Right atrium auricular region (tissue), 2 donors: ENCODE data around the gene ERI2. TPM values are rescaled to one million over a fixed set of nuclear protein-coding genes. Genes with fewer than 3 reads are reported as not detected.

Source experiments
- DNase-seq: peaks from one replicate; pipeline ENCODE4 v3.0.0-alpha.2; 2019; ENCODE audit warnings: low spot score
- H3K27ac ChIP-seq, 2 donors: fragments of 200-600 bp; sonication (generic); 1 replicate in 1 of 2; 2 replicates in 1 of 2; pipeline ENCODE4 v1.5.1; 2016 to 2019
- H3K27me3 ChIP-seq, 2 donors: fragments of 200-600 bp; sonication (generic); one replicate each; pipeline versions ENCODE4 v1.5.1 to v1.6.0; 2017 to 2019
- H3K36me3 ChIP-seq: fragments of 200-600 bp; sonication (generic); one replicate; pipeline ENCODE4 v1.5.1; 2016
- H3K4me1 ChIP-seq, 2 donors: fragments of 200-600 bp; sonication (generic); one replicate each; pipeline versions ENCODE4 v1.5.1 to v1.6.0; 2017 to 2019
- H3K4me3 ChIP-seq, 2 donors: fragments of 200-600 bp; sonication (generic); 1 replicate in 1 of 2; 2 replicates in 1 of 2; pipeline ENCODE4 v1.5.1; 2017 to 2019; ENCODE audit warnings: mild to moderate bottlenecking in 1 of 2, moderate library complexity in 1 of 2
- H3K9me3 ChIP-seq, 2 donors: fragments of 200-600 bp; sonication (generic); one replicate each; pipeline ENCODE4 v1.5.1; 2019
- CTCF ChIP-seq, 2 donors: fragments of 200-600 bp; sonication (generic); IDR thresholded peaks; one replicate each; pipeline ENCODE4 v1.5.1; 2019; ENCODE audit warnings: antibody characterized with exemption in 2 of 2
- total RNA-seq, 2 donors: library from RNA; depleted of rRNA; stranded (reverse); fragments of >200 nt; gene quantifications; one replicate each; pipeline ENCODE4 v1.1.0, GENCODE V29; 2016

Gene ERI2
- total RNA-seq, 2 donors from 2014 or later = 4.9 to 8.0 TPM

DNA sequence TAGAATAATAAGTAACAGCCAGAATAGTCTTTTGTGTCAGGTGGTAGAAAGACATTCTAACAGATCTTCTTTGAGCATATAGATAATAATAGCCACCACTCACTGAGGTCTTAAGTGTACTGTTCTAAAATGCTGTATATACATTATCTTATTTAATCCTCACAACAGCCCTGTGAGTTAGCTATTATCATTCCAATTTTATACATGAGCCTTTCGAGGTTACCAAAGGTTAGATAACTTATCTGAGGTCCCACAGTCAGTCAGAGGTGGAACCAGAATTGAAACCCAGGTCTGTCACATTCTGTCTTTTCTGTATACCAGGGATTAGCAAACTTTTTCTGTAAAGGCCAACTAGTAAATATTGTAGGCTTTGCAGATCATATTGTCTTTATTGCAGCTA lies 23.3 kb upstream of the ERI2 start:
- no peak for TF ChIP-seq CTCF (IDR thresholded peaks at IDR 0.05)
- no peak overlapping the region for H3K27ac ChIP-seq
- H3K4me1 ChIP-seq = peaks cover 0 to 7% of the 10 kb centered on the region in 2 donors
- no peak for DNase-seq
- no peak overlapping the region for H3K4me3 ChIP-seq
- H3K36me3 ChIP-seq = no peaks in the 10 kb centered on the region
- no peaks in the 10 kb centered on the region for H3K27me3 ChIP-seq
- H3K9me3 ChIP-seq = no peaks in the 10 kb centered on the region

GRCh38 chr16:20826039-20826566 lies 19.8 kb upstream of the ERI2 start:
- H3K9me3 ChIP-seq = no peaks in the 10 kb centered on the region
- H3K27me3 ChIP-seq = no peaks in the 10 kb centered on the region
- DNase-seq = no peak
- no peak for TF ChIP-seq CTCF (IDR thresholded peaks at IDR 0.05)
- H3K4me1 ChIP-seq = peaks cover 0 to 7% of the 10 kb centered on the region in 2 donors
- H3K27ac ChIP-seq = no peak overlapping the region
- H3K36me3 ChIP-seq = no peaks in the 10 kb centered on the region
- H3K4me3 ChIP-seq = no peak overlapping the region

DNA sequence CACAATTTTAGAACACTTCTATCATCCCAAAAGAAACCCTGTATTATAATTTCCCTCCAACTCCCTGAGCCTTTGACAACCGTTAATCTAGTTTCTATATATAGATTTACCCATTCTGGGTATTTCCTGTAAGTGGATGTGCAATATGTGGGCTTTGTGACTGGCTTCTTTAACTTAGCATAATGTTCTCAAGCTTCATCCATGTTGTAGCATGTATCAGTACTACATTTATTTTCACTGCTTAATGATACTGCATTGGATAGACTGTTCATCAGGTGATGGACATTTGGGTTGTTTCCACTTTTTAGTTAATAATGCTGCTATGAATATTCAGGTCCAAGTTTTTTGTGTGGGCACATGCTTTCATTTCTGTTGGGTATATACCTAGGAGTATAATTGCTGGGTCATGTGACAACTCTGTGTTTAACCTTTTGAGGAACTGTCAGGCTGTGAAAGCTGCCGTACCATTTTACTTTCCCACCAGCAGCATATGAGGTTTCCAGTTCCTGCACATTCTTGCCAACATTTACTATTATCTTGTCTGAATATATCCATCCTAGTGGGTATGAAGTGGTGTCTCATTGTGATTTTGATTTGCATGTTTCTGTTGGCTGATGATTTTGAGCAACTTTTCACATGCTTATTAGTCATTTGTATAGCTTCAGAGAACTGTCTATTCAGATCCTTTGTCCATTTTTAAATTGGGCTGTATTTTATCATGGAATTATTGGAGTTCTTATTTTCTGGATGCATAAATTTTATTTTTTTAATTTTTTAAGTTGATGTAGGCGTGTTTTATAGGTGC lies 16.5 kb upstream of the ERI2 start:
- DNase-seq = no peak
- Histone ChIP-seq H3K4me3 (no peak overlapping the region), H3K4me1 (peaks cover 0 to 7% of the 10 kb centered on the region in 2 donors), H3K27me3 (no peaks in the 10 kb centered on the region), H3K9me3 (no peaks in the 10 kb centered on the region), H3K36me3 (no peaks in the 10 kb centered on the region), H3K27ac (no peak overlapping the region)
- no peak for TF ChIP-seq CTCF (IDR thresholded peaks at IDR 0.05)

- no peak overlapping the region for H3K27ac ChIP-seq
- TF ChIP-seq CTCF (IDR thresholded peaks at IDR 0.05) = no peak
Observed at GRCh38 chr16:20821682-20822081, 15.4 kb upstream of the ERI2 start.

DNA sequence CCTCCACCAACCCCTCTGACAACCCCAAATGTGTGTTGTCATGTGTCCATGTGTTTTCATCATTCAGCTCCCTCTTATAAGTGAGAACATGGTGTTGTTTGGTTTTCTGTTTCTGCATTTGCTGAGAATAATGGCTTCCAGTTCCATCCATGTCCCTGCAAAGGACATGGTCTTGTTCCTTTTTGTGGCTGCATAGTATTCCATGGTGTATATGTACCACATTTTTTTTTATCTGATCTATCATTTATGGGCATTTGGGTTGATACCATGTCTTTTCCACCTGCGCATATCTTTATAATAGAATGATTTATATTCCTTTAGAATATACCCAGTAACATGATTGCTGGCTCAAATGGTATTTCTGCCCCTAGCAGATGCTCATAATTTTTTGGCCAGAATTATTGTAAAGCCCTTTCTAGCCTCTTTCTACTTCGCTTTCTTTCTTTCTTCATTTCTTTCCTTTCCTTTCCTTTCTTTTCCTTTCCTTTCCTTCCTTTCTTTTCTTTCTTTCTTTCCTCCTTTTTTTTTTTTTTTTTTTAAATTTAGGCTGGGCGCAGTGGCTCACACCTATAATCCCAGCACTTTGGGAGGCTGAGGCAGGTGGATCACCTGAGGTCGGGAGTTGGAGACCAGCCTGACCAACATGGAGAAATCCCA lies 12.8 kb upstream of the ERI2 start:
- Histone ChIP-seq H3K27ac (no peak overlapping the region), H3K4me3 (no peak overlapping the region), H3K36me3 (no peaks in the 10 kb centered on the region), H3K9me3 (no peaks in the 10 kb centered on the region), H3K27me3 (no peaks in the 10 kb centered on the region), H3K4me1 (no peaks in the 10 kb centered on the region)
- no peak for DNase-seq
- no peak for TF ChIP-seq CTCF (IDR thresholded peaks at IDR 0.05)

More at GRCh38 chr16:20821682-20822081, 15.4 kb upstream of the ERI2 start:
- Histone ChIP-seq H3K4me1 (peaks cover 0 to 7% of the 10 kb centered on the region in 2 donors), H3K4me3 (no peak overlapping the region), H3K9me3 (no peaks in the 10 kb centered on the region), H3K36me3 (no peaks in the 10 kb centered on the region), H3K27me3 (no peaks in the 10 kb centered on the region)
- DNase-seq = no peak
